Endodermal cell (in vitro differentiated cells): ENCODE results near the gene KRTAP9-6. TPM values are rescaled to one million over a fixed set of nuclear protein-coding genes. Genes with fewer than 3 reads are reported as not detected.

Source experiments
- DNase-seq: peaks from one replicate; pipeline ENCODE4 v3.0.0-alpha.2; 2017
- H3K27ac ChIP-seq: 2 replicates; pipeline ENCODE4 v1.5.1; 2013; ENCODE audit warnings: mild to moderate bottlenecking, low read depth, low read length, moderate library complexity
- H3K27me3 ChIP-seq: 2 replicates; pipeline ENCODE4 v1.6.1; 2013; ENCODE audit warnings: mild to moderate bottlenecking, low read length, moderate library complexity; ENCODE audit not compliant: insufficient read depth, control insufficient read depth, poor library complexity, severe bottlenecking
- H3K36me3 ChIP-seq: 2 replicates; pipeline ENCODE4 v1.7.0; 2013; ENCODE audit warnings: mild to moderate bottlenecking, low read length, moderate library complexity; ENCODE audit not compliant: control insufficient read depth, insufficient read depth
- H3K4me1 ChIP-seq: one replicate; pipeline ENCODE4 v1.7.0; 2013; ENCODE audit warnings: low read length; ENCODE audit not compliant: control insufficient read depth, insufficient read depth
- H3K4me3 ChIP-seq: 2 replicates; pipeline ENCODE4 v1.5.1; 2013; ENCODE audit warnings: mild to moderate bottlenecking, low read length, moderate library complexity
- H3K9ac ChIP-seq: 2 replicates; pipeline ENCODE4 v1.6.1; 2013; ENCODE audit warnings: mild to moderate bottlenecking, low read length, moderate library complexity; ENCODE audit not compliant: poor library complexity, severe bottlenecking; ENCODE audit errors: extremely low read depth
- H3K9me3 ChIP-seq: 2 replicates; pipeline ENCODE4 v1.6.1; 2013; ENCODE audit warnings: mild to moderate bottlenecking, low read length, moderate library complexity; ENCODE audit not compliant: control insufficient read depth
- H3K27ac Mint-ChIP-seq: 2 replicates; pipeline ENCODE4 v1.8.0; 2020; ENCODE audit warnings: mixed read lengths
- H3K27me3 Mint-ChIP-seq: 2 replicates; pipeline ENCODE4 v1.8.0; 2021; ENCODE audit warnings: mild to moderate bottlenecking, mixed read lengths; ENCODE audit not compliant: insufficient read depth
- H3K36me3 Mint-ChIP-seq: 2 replicates; pipeline ENCODE4 v1.8.0; 2020; ENCODE audit warnings: low read depth, mixed read lengths
- H3K4me1 Mint-ChIP-seq: 2 replicates; pipeline ENCODE4 v1.8.0; 2020; ENCODE audit warnings: mixed read lengths
- H3K4me3 Mint-ChIP-seq: 2 replicates; pipeline ENCODE4 v1.8.0; 2020; ENCODE audit warnings: mild to moderate bottlenecking, moderate library complexity, mixed read lengths
- H3K9me3 Mint-ChIP-seq: 2 replicates; pipeline ENCODE4 v1.8.0; 2020; ENCODE audit warnings: mild to moderate bottlenecking, mixed read lengths
- WGBS, 2 experiments: methylation state at CpG; one replicate each; pipeline versions ENCODE4 v1.1.5 to v1.1.7; 2013; ENCODE audit warnings: missing lambda C conversion rate in 2 of 2, mixed read lengths in 1 of 2; ENCODE audit not compliant: insufficient coverage in 1 of 2, insufficient read length in 1 of 2; 5-methylcytosine and 5-hydroxymethylcytosine counted together
- long read RNA-seq, 4 experiments: library from polyadenylated mRNA in 2 of 4; library from RNA in 1 of 4; library from capped mRNA in 1 of 4; stranded (forward) in 3 of 4; unstranded in 1 of 4; transcript quantifications; one replicate each; pipeline ENCODE4 v2.0.0, GENCODE V29; 2020 to 2021; ENCODE audit warnings: inconsistent platforms in 1 of 4
- polyA plus RNA-seq, 2 experiments: library from polyadenylated mRNA; stranded (reverse); fragments of 50-300 nt; gene quantifications; one replicate each; pipeline ENCODE4 v1.2.3, GENCODE V29; 2013
- total RNA-seq, 2 donors: library from RNA; stranded (reverse); fragmentation: NEBNext Ultra II Directional in 1 of 2; extraction: Animal tissue kit (Norgen Biotek cat#: 25700) in 1 of 2; gene quantifications; 2 replicates in 1 of 2; 3 replicates in 1 of 2; pipeline ENCODE4 v1.2.1, GENCODE V29; 2021
- TF ChIP-seq, protein P1 (sequence below): fragments of 200-600 bp; sonication (generic); conservative IDR thresholded peaks from 2 replicates; pipeline ENCODE4 v1.5.0; 2021; ENCODE audit warnings: antibody characterized with exemption, mild to moderate bottlenecking

The KRTAP9-6 gene, protein sequence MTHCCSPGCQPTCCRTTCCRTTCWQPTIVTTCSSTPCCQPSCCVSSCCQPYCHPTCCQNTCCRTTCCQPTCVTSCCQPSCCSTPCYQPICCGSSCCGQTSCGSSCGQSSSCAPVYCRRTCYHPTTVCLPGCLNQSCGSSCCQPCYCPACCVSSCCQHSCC
- total RNA-seq, result not detected
- polyA plus RNA-seq (2013, experiment 1 of 2), result not detected
- polyA plus RNA-seq (2013, experiment 2 of 2), result not detected
- long read RNA-seq, experiment 1, result 0 reads
- long read RNA-seq, experiment 2, result 0 reads
- long read RNA-seq, experiment 3, result 0 reads
- long read RNA-seq, experiment 4, result 0 reads

DNA sequence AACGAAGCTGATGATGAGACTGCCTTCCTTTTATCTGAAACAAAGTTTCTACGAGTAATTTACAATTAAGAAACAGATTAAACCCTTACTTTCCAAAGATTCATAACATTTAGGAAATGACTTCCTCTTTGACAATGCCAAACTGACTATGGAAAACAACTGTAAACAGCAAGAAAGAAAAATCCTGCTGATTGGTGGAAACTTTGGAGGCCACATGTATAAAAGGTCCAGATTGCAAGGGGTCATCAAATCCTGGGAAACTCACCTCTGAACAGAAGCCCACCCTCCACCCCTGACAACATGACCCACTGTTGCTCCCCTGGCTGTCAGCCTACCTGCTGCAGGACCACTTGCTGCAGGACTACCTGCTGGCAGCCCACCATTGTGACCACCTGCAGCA lies at the start of gene KRTAP9-6:
Gene KRTAP9-6, plus strand, starts transcription at position 301 of the 400 bp plus-strand sequence. Its CDS starts 0 bp downstream, at position 301.
- no peaks in the 10 kb centered on the region for H3K36me3 Mint-ChIP-seq
- 71 to 86% methylated on average over 1 to 2 of the region's 2 CpGs for WGBS, 2 experiments
- Histone ChIP-seq H3K4me1 (no peaks in the 10 kb centered on the region), H3K9me3 (no peaks in the 10 kb centered on the region), H3K4me3 (no peak within 1 kb of the TSS), H3K9ac (no peak within 1 kb of the TSS), H3K27me3 (peaks cover 22% of the 10 kb centered on the region), H3K36me3 (no peaks in the 10 kb centered on the region), H3K27ac (no peak within 1 kb of the TSS)
- peaks cover 23% of the 10 kb centered on the region for H3K27me3 Mint-ChIP-seq
- TF ChIP-seq, protein P1, sequence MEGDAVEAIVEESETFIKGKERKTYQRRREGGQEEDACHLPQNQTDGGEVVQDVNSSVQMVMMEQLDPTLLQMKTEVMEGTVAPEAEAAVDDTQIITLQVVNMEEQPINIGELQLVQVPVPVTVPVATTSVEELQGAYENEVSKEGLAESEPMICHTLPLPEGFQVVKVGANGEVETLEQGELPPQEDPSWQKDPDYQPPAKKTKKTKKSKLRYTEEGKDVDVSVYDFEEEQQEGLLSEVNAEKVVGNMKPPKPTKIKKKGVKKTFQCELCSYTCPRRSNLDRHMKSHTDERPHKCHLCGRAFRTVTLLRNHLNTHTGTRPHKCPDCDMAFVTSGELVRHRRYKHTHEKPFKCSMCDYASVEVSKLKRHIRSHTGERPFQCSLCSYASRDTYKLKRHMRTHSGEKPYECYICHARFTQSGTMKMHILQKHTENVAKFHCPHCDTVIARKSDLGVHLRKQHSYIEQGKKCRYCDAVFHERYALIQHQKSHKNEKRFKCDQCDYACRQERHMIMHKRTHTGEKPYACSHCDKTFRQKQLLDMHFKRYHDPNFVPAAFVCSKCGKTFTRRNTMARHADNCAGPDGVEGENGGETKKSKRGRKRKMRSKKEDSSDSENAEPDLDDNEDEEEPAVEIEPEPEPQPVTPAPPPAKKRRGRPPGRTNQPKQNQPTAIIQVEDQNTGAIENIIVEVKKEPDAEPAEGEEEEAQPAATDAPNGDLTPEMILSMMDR, result no peak
- no peak within 1 kb of the TSS for H3K27ac Mint-ChIP-seq
- no peaks in the 10 kb centered on the region for H3K9me3 Mint-ChIP-seq
- DNase-seq, result no peak
- H3K4me3 Mint-ChIP-seq, result no peak within 1 kb of the TSS
- no peaks in the 10 kb centered on the region for H3K4me1 Mint-ChIP-seq

DNA sequence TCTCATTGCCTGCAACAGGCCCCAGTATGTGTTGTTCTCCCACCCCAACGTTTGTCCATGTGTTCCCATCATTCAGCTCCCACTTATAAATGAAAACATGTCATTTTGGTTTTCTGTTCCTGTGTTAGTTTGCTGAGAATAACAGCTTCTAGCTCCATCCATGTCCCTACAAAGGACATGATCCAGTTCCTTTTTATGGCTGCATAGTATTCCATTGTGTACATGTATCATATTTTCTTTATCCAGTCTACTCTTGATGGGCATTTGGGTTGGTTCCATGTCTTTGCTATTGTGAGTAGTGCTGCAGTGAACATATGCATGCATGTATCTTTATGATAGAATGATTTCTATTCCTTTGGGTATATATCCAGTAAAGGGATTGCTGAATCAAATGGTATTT lies 49.5 kb upstream of the KRTAP9-6 start:
- Histone ChIP-seq H3K4me1 (no peaks in the 10 kb centered on the region), H3K9ac (no peak overlapping the region), H3K4me3 (no peak overlapping the region), H3K27ac (no peak overlapping the region), H3K27me3 (no peaks in the 10 kb centered on the region), H3K9me3 (no peaks in the 10 kb centered on the region), H3K36me3 (no peaks in the 10 kb centered on the region)
- Mint-ChIP-seq H3K27me3 (peaks cover 11% of the 10 kb centered on the region), H3K4me1 (no peaks in the 10 kb centered on the region), H3K36me3 (no peaks in the 10 kb centered on the region), H3K27ac (no peak overlapping the region), H3K4me3 (no peak overlapping the region), H3K9me3 (peaks cover 8% of the 10 kb centered on the region)
- TF ChIP-seq, protein P1, result no peak
- WGBS, 2 experiments, result 85 to 100% methylated on average over 1 of the region's 1 CpG
- no peak for DNase-seq

DNA sequence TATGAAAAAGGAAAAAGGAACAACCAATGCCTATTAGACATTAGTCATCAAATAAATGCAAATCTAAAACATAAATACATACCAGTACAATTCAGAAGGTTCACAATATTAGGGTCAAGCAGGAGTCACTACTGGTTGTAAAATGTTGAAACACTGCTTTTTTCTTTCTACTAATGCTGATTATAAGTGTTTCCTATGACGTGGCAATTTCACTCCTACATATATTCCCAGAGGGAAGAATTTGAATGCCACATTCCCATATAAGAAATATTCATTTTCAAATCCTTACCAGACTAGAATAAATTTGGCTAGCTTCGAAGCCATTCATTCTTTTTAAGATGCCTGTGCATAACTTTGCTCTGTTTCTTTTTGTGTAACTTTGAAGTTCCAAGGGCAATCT lies 41.4 kb upstream of the KRTAP9-6 start:
- Mint-ChIP-seq H3K4me1 (peaks cover 4% of the 10 kb centered on the region), H3K4me3 (no peak overlapping the region)
- 90 to 94% methylated on average over 2 of the region's 2 CpGs for WGBS, 2 experiments

More for the DNA sequence above, 41.4 kb upstream of the KRTAP9-6 start:
- Histone ChIP-seq H3K36me3 (no peaks in the 10 kb centered on the region), H3K9ac (no peak overlapping the region), H3K9me3 (no peaks in the 10 kb centered on the region), H3K27ac (no peak overlapping the region), H3K4me3 (no peak overlapping the region), H3K4me1 (no peaks in the 10 kb centered on the region), H3K27me3 (no peaks in the 10 kb centered on the region)
- H3K27ac Mint-ChIP-seq, result no peak overlapping the region
- H3K36me3 Mint-ChIP-seq, result no peaks in the 10 kb centered on the region
- DNase-seq, result no peak
- TF ChIP-seq, protein P1, result no peak
- H3K9me3 Mint-ChIP-seq, result peaks cover 9% of the 10 kb centered on the region
- H3K27me3 Mint-ChIP-seq, result peaks cover 18% of the 10 kb centered on the region
